K562 (cell line): ENCODE results near the gene DNMT3A.

Source experiments
- ARID4B ChIP-seq: sonication (generic); formaldehyde crosslinking; IDR thresholded peaks from 2 replicates; pipeline ENCODE4 v1.8.0; 2022; ENCODE audit warnings: mild to moderate bottlenecking, missing genetic modification reagents
- CTCF ChIP-seq, 3 experiments: IDR thresholded peaks in 2 of 3; conservative IDR thresholded peaks in 1 of 3; 2 replicates each; pipeline ENCODE4 v1.5.1; 2011 to 2012; ENCODE audit warnings: low read length in 3 of 3, mild to moderate bottlenecking in 3 of 3, control low read depth in 2 of 3, improper control_type of control experiment in 1 of 3, inconsistent platforms in 1 of 3, low read depth in 1 of 3, mixed read lengths in 1 of 3, moderate library complexity in 1 of 3; ENCODE audit not compliant: insufficient read depth in 2 of 3
- EZH2 ChIP-seq: IDR thresholded peaks from 2 replicates; pipeline ENCODE4 v1.6.1; 2012; ENCODE audit warnings: low read depth, mild to moderate bottlenecking, inconsistent platforms, low read length, borderline replicate concordance
- HMG20B ChIP-seq: fragments of 250-450 bp; sonication (Bioruptor Pico); IDR thresholded peaks from 2 replicates; pipeline ENCODE4 v1.5.0; 2021; ENCODE audit warnings: mild to moderate bottlenecking
- MAFK ChIP-seq: IDR thresholded peaks from 2 replicates; pipeline ENCODE4 v1.6.1; 2011; ENCODE audit warnings: low read length, improper control_type of control experiment
- NRF1 ChIP-seq, 2 experiments: fragments of 450-650 bp; IDR thresholded peaks in 1 of 2; conservative IDR thresholded peaks in 1 of 2; 2 replicates each; pipeline ENCODE4 v1.6.1; 2014; ENCODE audit warnings: mild to moderate bottlenecking in 2 of 2
- STAT5A ChIP-seq: IDR thresholded peaks from 2 replicates; pipeline ENCODE4 v1.6.1; 2012; ENCODE audit warnings: low read length, inconsistent platforms, borderline replicate concordance
- UBTF ChIP-seq, 2 experiments: IDR thresholded peaks; 2 replicates each; pipeline ENCODE4 v1.6.1; 2012; ENCODE audit warnings: improper control_type of control experiment in 2 of 2, low read depth in 2 of 2, low read length in 2 of 2, borderline replicate concordance in 1 of 2
- USF1 ChIP-seq: sonication (generic); formaldehyde crosslinking; IDR thresholded peaks from 2 replicates; pipeline ENCODE4 v1.9.0; 2022; ENCODE audit warnings: mild to moderate bottlenecking, missing genetic modification reagents
- ZBTB33 ChIP-seq: sonication (generic); formaldehyde crosslinking; IDR thresholded peaks from 2 replicates; pipeline ENCODE4 v1.8.1; 2023; ENCODE audit warnings: mild to moderate bottlenecking, missing genetic modification reagents
- ZNF232 ChIP-seq: sonication (generic); formaldehyde crosslinking; IDR thresholded peaks from 2 replicates; pipeline ENCODE4 v1.8.0; 2022; ENCODE audit warnings: mild to moderate bottlenecking, missing genetic modification reagents
- ZNF253 ChIP-seq: fragments of 250-450 bp; sonication (Bioruptor Pico); conservative IDR thresholded peaks from 2 replicates; pipeline ENCODE4 v1.6.1; 2021; ENCODE audit warnings: mild to moderate bottlenecking
- ZNF274 ChIP-seq: IDR thresholded peaks from 2 replicates; pipeline ENCODE4 v1.6.1; 2011; ENCODE audit warnings: low read depth, mild to moderate bottlenecking, low read length, moderate library complexity, borderline replicate concordance

GRCh38 chr2:25246558-25247290 is 95.0 kb downstream of the DNMT3A start:
- TF ChIP-seq MAFK (no peak), UBTF (IDR thresholded peaks at IDR 0.05; ENCODE audit: borderline replicate concordance in 1 of 2, low read depth in 2 of 2, low read length in 2 of 2) (no peak), HMG20B (CRISPR knock-in tag) (no peak), NRF1 (conservative IDR thresholded peaks at IDR 0.05 in 1 of 2, IDR thresholded peaks at IDR 0.05 in 1 of 2) (no peak), ZNF253 (no peak), ZNF274 (no peak), EZH2 (no peak), CTCF (IDR thresholded peaks at IDR 0.05 in 2 of 3, conservative IDR thresholded peaks at IDR 0.05 in 1 of 3; ENCODE audit: insufficient read depth in 2 of 3, low read depth in 1 of 3, low read length in 3 of 3) (no peak), ARID4B (CRISPR knock-in tag) (no peak), ZBTB33 (CRISPR knock-in tag) (no peak), STAT5A (no peak), ZNF232 (CRISPR knock-in tag) (no peak), USF1 (CRISPR knock-in tag) (no peak)
